ENCODE data around the gene IQGAP2.

Gene IQGAP2

GRCh38 chr5:76691467-76692273 lies 288.6 kb downstream of the IQGAP2 start:
- Histone ChIP-seq H3K27me3 (replicated peaks; ENCODE audit: control insufficient read depth, insufficient read depth, low read length, poor library complexity, severe bottlenecking) (no peaks in the 10 kb centered on the region), H3K9me3 (ENCODE audit: control insufficient read depth, low read length) (no peaks in the 10 kb centered on the region), H3K36me3 (ENCODE audit: control insufficient read depth, insufficient read depth, low read length) (peaks cover 58% of the 10 kb centered on the region), H3K4me1 (ENCODE audit: control insufficient read depth, insufficient read depth, low read length, poor library complexity, severe bottlenecking) (no peaks in the 10 kb centered on the region), H3K4me3 (ENCODE audit: insufficient read depth, low read depth, low read length, poor library complexity, severe bottlenecking) (no peak overlapping the region), H3K27ac (ENCODE audit: insufficient read depth, low read length, poor library complexity, severe bottlenecking) (no peak overlapping the region)
- DNase-seq = no peak

DNA sequence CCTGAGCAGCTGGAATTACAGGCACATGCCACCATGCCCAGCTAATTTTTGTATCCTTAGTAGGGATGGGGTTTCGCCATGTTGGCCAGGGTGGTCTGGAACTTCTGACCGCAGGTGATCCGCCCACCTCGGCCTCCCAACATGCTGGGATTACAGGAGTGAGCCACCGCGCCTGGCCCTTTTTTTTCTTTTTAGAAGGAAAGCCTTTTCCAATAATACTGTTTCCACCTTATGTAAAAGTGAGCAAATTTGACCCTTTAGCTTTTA lies 289.1 kb downstream of the IQGAP2 start:
- H3K27ac ChIP-seq (ENCODE audit: insufficient read depth, low read length, poor library complexity, severe bottlenecking) = no peak overlapping the region

DNA sequence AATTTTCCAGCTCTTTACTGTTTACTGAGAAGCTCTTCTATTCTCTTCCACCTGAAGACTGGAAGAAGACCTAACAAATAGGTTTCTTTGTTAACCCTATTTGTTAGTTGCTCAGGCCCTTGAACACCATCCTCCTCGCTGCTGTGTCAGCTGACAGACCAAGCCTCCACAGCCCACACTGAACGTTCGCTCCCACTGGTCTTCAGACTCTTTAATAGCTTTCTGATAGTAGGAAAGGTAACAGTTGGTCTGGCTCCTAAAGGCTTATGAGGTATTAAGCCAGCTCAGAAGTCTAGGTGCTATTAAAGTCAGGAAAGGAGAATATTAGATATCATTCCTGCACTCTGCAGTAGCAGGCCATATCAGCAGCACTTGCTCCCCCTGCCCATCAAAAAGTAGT lies 289.6 kb downstream of the IQGAP2 start:
- no peaks in the 10 kb centered on the region for H3K27me3 ChIP-seq (replicated peaks; ENCODE audit: control insufficient read depth, insufficient read depth, low read length, poor library complexity, severe bottlenecking)
- DNase-seq = no peak
- H3K4me1 ChIP-seq (ENCODE audit: control insufficient read depth, insufficient read depth, low read length, poor library complexity, severe bottlenecking) = no peaks in the 10 kb centered on the region
- H3K27ac ChIP-seq (ENCODE audit: insufficient read depth, low read length, poor library complexity, severe bottlenecking) = no peak overlapping the region
- no peak overlapping the region for H3K4me3 ChIP-seq (ENCODE audit: insufficient read depth, low read depth, low read length, poor library complexity, severe bottlenecking)
- H3K36me3 ChIP-seq (ENCODE audit: control insufficient read depth, insufficient read depth, low read length) = peaks cover 57% of the 10 kb centered on the region
- H3K9me3 ChIP-seq (ENCODE audit: control insufficient read depth, low read length) = no peaks in the 10 kb centered on the region

More for the DNA sequence above, 289.1 kb downstream of the IQGAP2 start:
- Histone ChIP-seq H3K36me3 (ENCODE audit: control insufficient read depth, insufficient read depth, low read length) (peaks cover 54% of the 10 kb centered on the region), H3K9me3 (ENCODE audit: control insufficient read depth, low read length) (no peaks in the 10 kb centered on the region), H3K27me3 (replicated peaks; ENCODE audit: control insufficient read depth, insufficient read depth, low read length, poor library complexity, severe bottlenecking) (no peaks in the 10 kb centered on the region), H3K4me3 (ENCODE audit: insufficient read depth, low read depth, low read length, poor library complexity, severe bottlenecking) (no peak overlapping the region), H3K4me1 (ENCODE audit: control insufficient read depth, insufficient read depth, low read length, poor library complexity, severe bottlenecking) (no peaks in the 10 kb centered on the region)
- no peak for DNase-seq

DNA sequence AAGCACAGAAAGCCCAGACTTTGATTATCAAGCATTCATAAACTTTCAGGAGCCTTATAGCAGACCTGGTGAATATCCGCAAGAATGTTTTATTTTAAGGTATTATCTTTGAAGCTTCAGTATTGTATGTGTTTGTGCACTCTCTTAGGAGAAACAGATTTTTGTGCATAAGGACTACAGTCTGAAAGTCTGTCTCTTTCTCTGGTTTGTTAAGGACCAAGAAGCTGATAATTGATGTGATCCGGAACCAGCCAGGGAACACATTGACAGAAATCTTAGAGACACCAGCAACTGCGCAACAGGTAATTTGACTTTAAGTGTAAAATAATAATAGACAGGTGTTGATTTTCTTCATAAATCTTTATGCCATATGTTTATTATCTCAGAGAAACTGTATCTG lies 290.1 kb downstream of the IQGAP2 start:
- H3K27me3 ChIP-seq (replicated peaks; ENCODE audit: control insufficient read depth, insufficient read depth, low read length, poor library complexity, severe bottlenecking) = no peaks in the 10 kb centered on the region
- no peak overlapping the region for H3K27ac ChIP-seq (ENCODE audit: insufficient read depth, low read length, poor library complexity, severe bottlenecking)
- H3K4me3 ChIP-seq (ENCODE audit: insufficient read depth, low read depth, low read length, poor library complexity, severe bottlenecking) = no peak overlapping the region
- H3K36me3 ChIP-seq (ENCODE audit: control insufficient read depth, insufficient read depth, low read length) = peaks cover 57% of the 10 kb centered on the region
- no peak for DNase-seq
- no peaks in the 10 kb centered on the region for H3K9me3 ChIP-seq (ENCODE audit: control insufficient read depth, low read length)
- H3K4me1 ChIP-seq (ENCODE audit: control insufficient read depth, insufficient read depth, low read length, poor library complexity, severe bottlenecking) = no peaks in the 10 kb centered on the region

- Histone ChIP-seq H3K4me1 (ENCODE audit: control insufficient read depth, insufficient read depth, low read length, poor library complexity, severe bottlenecking) (no peaks in the 10 kb centered on the region), H3K9me3 (ENCODE audit: control insufficient read depth, low read length) (no peaks in the 10 kb centered on the region), H3K36me3 (ENCODE audit: control insufficient read depth, insufficient read depth, low read length) (peaks cover 65% of the 10 kb centered on the region), H3K27ac (ENCODE audit: insufficient read depth, low read length, poor library complexity, severe bottlenecking) (no peak overlapping the region), H3K27me3 (replicated peaks; ENCODE audit: control insufficient read depth, insufficient read depth, low read length, poor library complexity, severe bottlenecking) (no peaks in the 10 kb centered on the region), H3K4me3 (ENCODE audit: insufficient read depth, low read depth, low read length, poor library complexity, severe bottlenecking) (no peak overlapping the region)
- no peak for DNase-seq
Observed at GRCh38 chr5:76694317-76694716, 291.2 kb downstream of the IQGAP2 start.

GRCh38 chr5:76695346-76695745 lies 292.3 kb downstream of the IQGAP2 start:
- DNase-seq = no peak
- H3K9me3 ChIP-seq (ENCODE audit: control insufficient read depth, low read length) = no peaks in the 10 kb centered on the region
- no peak overlapping the region for H3K4me3 ChIP-seq (ENCODE audit: insufficient read depth, low read depth, low read length, poor library complexity, severe bottlenecking)
- H3K4me1 ChIP-seq (ENCODE audit: control insufficient read depth, insufficient read depth, low read length, poor library complexity, severe bottlenecking) = no peaks in the 10 kb centered on the region
- H3K36me3 ChIP-seq (ENCODE audit: control insufficient read depth, insufficient read depth, low read length) = peaks cover 56% of the 10 kb centered on the region
- no peak overlapping the region for H3K27ac ChIP-seq (ENCODE audit: insufficient read depth, low read length, poor library complexity, severe bottlenecking)
- H3K27me3 ChIP-seq (replicated peaks; ENCODE audit: control insufficient read depth, insufficient read depth, low read length, poor library complexity, severe bottlenecking) = no peaks in the 10 kb centered on the region

GRCh38 chr5:76696251-76696650 lies 293.2 kb downstream of the IQGAP2 start:
- no peak for DNase-seq
- Histone ChIP-seq H3K9me3 (ENCODE audit: control insufficient read depth, low read length) (no peaks in the 10 kb centered on the region), H3K27me3 (replicated peaks; ENCODE audit: control insufficient read depth, insufficient read depth, low read length, poor library complexity, severe bottlenecking) (no peaks in the 10 kb centered on the region), H3K36me3 (ENCODE audit: control insufficient read depth, insufficient read depth, low read length) (peaks cover 63% of the 10 kb centered on the region), H3K27ac (ENCODE audit: insufficient read depth, low read length, poor library complexity, severe bottlenecking) (no peak overlapping the region), H3K4me1 (ENCODE audit: control insufficient read depth, insufficient read depth, low read length, poor library complexity, severe bottlenecking) (no peaks in the 10 kb centered on the region), H3K4me3 (ENCODE audit: insufficient read depth, low read depth, low read length, poor library complexity, severe bottlenecking) (no peak overlapping the region)

DNA sequence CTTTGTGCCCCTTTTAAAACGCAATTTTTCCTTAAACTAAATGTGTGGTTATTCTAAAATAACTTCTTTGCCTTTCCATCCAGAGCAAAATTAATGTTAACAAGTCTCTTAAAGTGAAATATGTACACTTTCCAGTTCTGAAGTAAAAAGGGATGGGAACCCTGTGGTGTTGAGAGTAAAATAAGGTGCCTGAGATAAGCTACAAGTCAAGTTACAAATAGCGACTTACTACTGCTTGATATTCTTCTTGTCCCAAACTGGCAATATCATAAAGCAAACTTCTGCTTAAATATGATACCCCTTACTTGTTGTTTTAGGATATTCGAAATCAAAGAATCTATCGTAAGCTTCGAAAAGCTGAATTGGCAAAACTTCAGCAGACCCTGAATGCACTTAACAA lies 294.6 kb downstream of the IQGAP2 start:
- peaks cover 70% of the 10 kb centered on the region for H3K36me3 ChIP-seq (ENCODE audit: control insufficient read depth, insufficient read depth, low read length)

GRCh38 chr5:76700571-76700970 lies 297.5 kb downstream of the IQGAP2 start:
- H3K4me3 ChIP-seq (ENCODE audit: insufficient read depth, low read depth, low read length, poor library complexity, severe bottlenecking) = no peak overlapping the region
- H3K27ac ChIP-seq (ENCODE audit: insufficient read depth, low read length, poor library complexity, severe bottlenecking) = no peak overlapping the region
- H3K9me3 ChIP-seq (ENCODE audit: control insufficient read depth, low read length) = no peaks in the 10 kb centered on the region
- no peak for DNase-seq
- H3K4me1 ChIP-seq (ENCODE audit: control insufficient read depth, insufficient read depth, low read length, poor library complexity, severe bottlenecking) = no peaks in the 10 kb centered on the region
- no peaks in the 10 kb centered on the region for H3K27me3 ChIP-seq (replicated peaks; ENCODE audit: control insufficient read depth, insufficient read depth, low read length, poor library complexity, severe bottlenecking)
- peaks cover 69% of the 10 kb centered on the region for H3K36me3 ChIP-seq (ENCODE audit: control insufficient read depth, insufficient read depth, low read length)

More for the DNA sequence above, 294.6 kb downstream of the IQGAP2 start:
- Histone ChIP-seq H3K4me3 (ENCODE audit: insufficient read depth, low read depth, low read length, poor library complexity, severe bottlenecking) (no peak overlapping the region), H3K4me1 (ENCODE audit: control insufficient read depth, insufficient read depth, low read length, poor library complexity, severe bottlenecking) (no peaks in the 10 kb centered on the region), H3K27me3 (replicated peaks; ENCODE audit: control insufficient read depth, insufficient read depth, low read length, poor library complexity, severe bottlenecking) (no peaks in the 10 kb centered on the region), H3K9me3 (ENCODE audit: control insufficient read depth, low read length) (no peaks in the 10 kb centered on the region), H3K27ac (ENCODE audit: insufficient read depth, low read length, poor library complexity, severe bottlenecking) (no peak overlapping the region)
- no peak for DNase-seq

GRCh38 chr5:76701298-76701697 lies 298.2 kb downstream of the IQGAP2 start:
- Histone ChIP-seq H3K27me3 (replicated peaks; ENCODE audit: control insufficient read depth, insufficient read depth, low read length, poor library complexity, severe bottlenecking) (no peaks in the 10 kb centered on the region), H3K4me3 (ENCODE audit: insufficient read depth, low read depth, low read length, poor library complexity, severe bottlenecking) (no peak overlapping the region), H3K36me3 (ENCODE audit: control insufficient read depth, insufficient read depth, low read length) (peaks cover 64% of the 10 kb centered on the region), H3K4me1 (ENCODE audit: control insufficient read depth, insufficient read depth, low read length, poor library complexity, severe bottlenecking) (no peaks in the 10 kb centered on the region), H3K27ac (ENCODE audit: insufficient read depth, low read length, poor library complexity, severe bottlenecking) (no peak overlapping the region), H3K9me3 (ENCODE audit: control insufficient read depth, low read length) (no peaks in the 10 kb centered on the region)
- no peak for DNase-seq

Data from effector memory CD4-positive, alpha-beta T cell (primary cell).